ENCODE measurements around the gene GATAD2B. TPM values are rescaled to one million over a fixed set of nuclear protein-coding genes. Genes with fewer than 3 reads are reported as not detected.

The GATAD2B gene
- total RNA-seq, 1 donor, result 11.6 TPM

GRCh38 chr1:153771841-153772593, 150.8 kb downstream of the GATAD2B start:
- Histone ChIP-seq H3K27me3 (ENCODE audit: insufficient read depth, low read length) (no peaks in the 10 kb centered on the region), H3K79me2 (ENCODE audit: insufficient read depth, low read length) (no peaks in the 10 kb centered on the region), H3K4me3 (ENCODE audit: insufficient read depth, low read length) (no peak overlapping the region), H2AFZ (ENCODE audit: low read length) (no peak overlapping the region), H3K4me2 (ENCODE audit: insufficient read depth, low read length) (no peak overlapping the region), H4K20me1 (ENCODE audit: insufficient read depth, low read length) (no peaks in the 10 kb centered on the region), H3K4me1 (ENCODE audit: insufficient read depth, low read length) (peaks cover 18% of the 10 kb centered on the region), H3K27ac (ENCODE audit: low read depth, low read length) (no peak overlapping the region), H3K36me3 (ENCODE audit: insufficient read depth, low read length) (peaks cover 52% of the 10 kb centered on the region), H3K9me3 (ENCODE audit: low read depth, low read length) (no peaks in the 10 kb centered on the region)
- peak; percentile 59 for DNase-seq (ENCODE audit: insufficient read length, low spot score, missing footprints)
- TF ChIP-seq CTCF (IDR thresholded peaks at IDR 0.05; ENCODE audit: extremely low read depth, low read depth, low read length), result peak; percentile 34

- Histone ChIP-seq H4K20me1 (ENCODE audit: insufficient read depth, low read length) (no peaks in the 10 kb centered on the region), H3K27me3 (ENCODE audit: insufficient read depth, low read length) (no peaks in the 10 kb centered on the region), H3K4me2 (ENCODE audit: insufficient read depth, low read length) (no peak overlapping the region), H3K79me2 (ENCODE audit: insufficient read depth, low read length) (no peaks in the 10 kb centered on the region), H2AFZ (ENCODE audit: low read length) (no peak overlapping the region), H3K4me3 (ENCODE audit: insufficient read depth, low read length) (no peak overlapping the region), H3K4me1 (ENCODE audit: insufficient read depth, low read length) (peaks cover 16% of the 10 kb centered on the region), H3K9me3 (ENCODE audit: low read depth, low read length) (no peaks in the 10 kb centered on the region), H3K36me3 (ENCODE audit: insufficient read depth, low read length) (peaks cover 53% of the 10 kb centered on the region), H3K27ac (ENCODE audit: low read depth, low read length) (no peak overlapping the region)
- DNase-seq (ENCODE audit: insufficient read length, low spot score, missing footprints), result no peak
- TF ChIP-seq CTCF (IDR thresholded peaks at IDR 0.05; ENCODE audit: extremely low read depth, low read depth, low read length), result no peak
Measured at GRCh38 chr1:153771261-153771660, 151.5 kb downstream of the GATAD2B start.

GRCh38 chr1:153770797-153771196, 152.0 kb downstream of the GATAD2B start:
- Histone ChIP-seq H3K36me3 (ENCODE audit: insufficient read depth, low read length) (peaks cover 55% of the 10 kb centered on the region), H3K79me2 (ENCODE audit: insufficient read depth, low read length) (no peaks in the 10 kb centered on the region), H2AFZ (ENCODE audit: low read length) (no peak overlapping the region), H3K4me3 (ENCODE audit: insufficient read depth, low read length) (no peak overlapping the region), H3K27ac (ENCODE audit: low read depth, low read length) (no peak overlapping the region), H3K27me3 (ENCODE audit: insufficient read depth, low read length) (no peaks in the 10 kb centered on the region), H3K9me3 (ENCODE audit: low read depth, low read length) (no peaks in the 10 kb centered on the region), H3K4me1 (ENCODE audit: insufficient read depth, low read length) (peaks cover 12% of the 10 kb centered on the region), H3K4me2 (ENCODE audit: insufficient read depth, low read length) (no peak overlapping the region), H4K20me1 (ENCODE audit: insufficient read depth, low read length) (no peaks in the 10 kb centered on the region)
- no peak for TF ChIP-seq CTCF (IDR thresholded peaks at IDR 0.05; ENCODE audit: extremely low read depth, low read depth, low read length)
- DNase-seq (ENCODE audit: insufficient read length, low spot score, missing footprints), result peak; percentile 47

GRCh38 chr1:153769221-153769620, 153.6 kb downstream of the GATAD2B start:
- Histone ChIP-seq H3K36me3 (ENCODE audit: insufficient read depth, low read length) (peaks cover 69% of the 10 kb centered on the region), H3K4me3 (ENCODE audit: insufficient read depth, low read length) (no peak overlapping the region), H3K4me1 (ENCODE audit: insufficient read depth, low read length) (peaks cover 6% of the 10 kb centered on the region), H3K9me3 (ENCODE audit: low read depth, low read length) (no peaks in the 10 kb centered on the region), H3K4me2 (ENCODE audit: insufficient read depth, low read length) (no peak overlapping the region), H3K79me2 (ENCODE audit: insufficient read depth, low read length) (no peaks in the 10 kb centered on the region), H3K27me3 (ENCODE audit: insufficient read depth, low read length) (no peaks in the 10 kb centered on the region), H2AFZ (ENCODE audit: low read length) (no peak overlapping the region), H4K20me1 (ENCODE audit: insufficient read depth, low read length) (no peaks in the 10 kb centered on the region), H3K27ac (ENCODE audit: low read depth, low read length) (no peak overlapping the region)
- DNase-seq (ENCODE audit: insufficient read length, low spot score, missing footprints), result no peak
- TF ChIP-seq CTCF (IDR thresholded peaks at IDR 0.05; ENCODE audit: extremely low read depth, low read depth, low read length), result no peak
